GM19240 (cell line): ENCODE data around the gene EHMT2.
"Not testable (repeated sequence)": the region's sequence is repeated elsewhere in the genome, so short reads cannot be mapped to it uniquely, and the experiment has no call there.

ENCODE experiments used
- DNase-seq: peaks from one replicate; pipeline ENCODE4 v3.0.0; 2011; ENCODE audit warnings: low spot score; ENCODE audit not compliant: insufficient read length

EHMT2 gene

GRCh38 chr6:31897612-31898382 is at the start of gene EHMT2:
EHMT2 (minus strand) TSS chr6:31897698; CDS start chr6:31897677, 21 bp downstream.
- DNase-seq: peak; percentile 92

GRCh38 chr6:31947070-31947675 is 49.7 kb upstream of the EHMT2 start:
- no peak for DNase-seq

GRCh38 chr6:31946370-31946885 is 48.9 kb upstream of the EHMT2 start:
- no peak for DNase-seq

GRCh38 chr6:31945507-31946369 is 48.2 kb upstream of the EHMT2 start, which contains the start of gene CFB:
CFB (plus strand) TSS chr6:31946095; CDS start chr6:31946222, 127 bp downstream.
- no peak for DNase-seq

- DNase-seq: no peak
Measured at GRCh38 chr6:31945154-31945506, 47.6 kb upstream of the EHMT2 start.

GRCh38 chr6:31943742-31944141 is 46.2 kb upstream of the EHMT2 start:
- no peak for DNase-seq

- DNase-seq: no peak
Measured at GRCh38 chr6:31940256-31940664, 42.8 kb upstream of the EHMT2 start.

GRCh38 chr6:31935823-31936222 is 38.3 kb upstream of the EHMT2 start:
- no peak for DNase-seq

GRCh38 chr6:31935021-31935420 is 37.5 kb upstream of the EHMT2 start:
- DNase-seq: no peak

GRCh38 chr6:31933537-31933936 is 36.0 kb upstream of the EHMT2 start:
- DNase-seq: no peak

GRCh38 chr6:31932137-31932536 is 34.6 kb upstream of the EHMT2 start:
- DNase-seq: not testable (repeated sequence)

- DNase-seq: no peak
Measured at GRCh38 chr6:31930962-31931361, 33.5 kb upstream of the EHMT2 start.

GRCh38 chr6:31928672-31928939 is 31.1 kb upstream of the EHMT2 start:
- DNase-seq: no peak

- no peak for DNase-seq
Measured at GRCh38 chr6:31927863-31928671, 30.6 kb upstream of the EHMT2 start.

- no peak for DNase-seq
Measured at GRCh38 chr6:31927242-31927862, 29.9 kb upstream of the EHMT2 start, which contains the start of gene C2. C2 (plus strand) TSS chr6:31927717; CDS start chr6:31927753, 36 bp downstream.

- no peak for DNase-seq
Measured at GRCh38 chr6:31922942-31923341, 25.4 kb upstream of the EHMT2 start.

- DNase-seq: no peak
Measured at GRCh38 chr6:31920811-31921210, 23.3 kb upstream of the EHMT2 start.

GRCh38 chr6:31919624-31920303 is 22.3 kb upstream of the EHMT2 start:
- no peak for DNase-seq

- DNase-seq: no peak
Measured at GRCh38 chr6:31918069-31918720, 20.7 kb upstream of the EHMT2 start.

GRCh38 chr6:31915756-31916155 is 18.3 kb upstream of the EHMT2 start:
- no peak for DNase-seq
